ENCODE measurements around the gene SFT2D2.

The SFT2D2 gene

GRCh38 chr1:168291222-168291837 is 65.5 kb downstream of the SFT2D2 start:
- peak overlapping the region; percentile 51 for H3K4me2 ChIP-seq (ENCODE audit: low read depth, low read length)
- no peak overlapping the region for H3K27ac ChIP-seq (ENCODE audit: low read length)
- H3K4me1 ChIP-seq (ENCODE audit: low read length) = peaks cover 27% of the 10 kb centered on the region
- no peaks in the 10 kb centered on the region for H3K79me2 ChIP-seq (ENCODE audit: low read length)
- no peak overlapping the region for H3K9ac ChIP-seq (ENCODE audit: low read length)
- H3F3A ChIP-seq (ENCODE audit: insufficient read depth, low read length) = peaks cover 12% of the 10 kb centered on the region
- no peaks in the 10 kb centered on the region for H3K36me3 ChIP-seq (replicated peaks; ENCODE audit: insufficient read depth, low read length)
- H3K4me3 ChIP-seq (ENCODE audit: low read length) = no peak overlapping the region
- no peaks in the 10 kb centered on the region for H3K9me3 ChIP-seq (replicated peaks; ENCODE audit: insufficient read depth, low read length)
- H3K9me2 ChIP-seq (replicated peaks; ENCODE audit: insufficient read depth, low read length) = no peaks in the 10 kb centered on the region
- H2AFZ ChIP-seq (ENCODE audit: low read length) = no peak overlapping the region
- H4K20me1 ChIP-seq (ENCODE audit: insufficient read depth, low read length) = no peaks in the 10 kb centered on the region
- peaks cover 19% of the 10 kb centered on the region for H3K27me3 ChIP-seq (replicated peaks; ENCODE audit: insufficient read depth, low read length)
- DNase-seq = peak; percentile 81
- TF ChIP-seq CTCF (IDR thresholded peaks at IDR 0.05; ENCODE audit: low read length) (no peak), EZH2 (optimal IDR thresholded peaks at IDR 0.05; ENCODE audit: low read depth, low read length) (no peak), EZH2phosphoT487 (IDR thresholded peaks at IDR 0.05; ENCODE audit: low read length) (peak; percentile 96)

- Histone ChIP-seq H3K27me3 (replicated peaks; ENCODE audit: insufficient read depth, low read length) (peaks cover 19% of the 10 kb centered on the region), H3F3A (ENCODE audit: insufficient read depth, low read length) (peaks cover 8% of the 10 kb centered on the region; the same call in 1 of the 2 replicates), H3K27ac (ENCODE audit: low read length) (no peak overlapping the region), H3K4me3 (ENCODE audit: low read length) (no peak overlapping the region), H3K9me2 (replicated peaks; ENCODE audit: insufficient read depth, low read length) (no peaks in the 10 kb centered on the region), H3K79me2 (ENCODE audit: low read length) (no peaks in the 10 kb centered on the region), H2AFZ (ENCODE audit: low read length) (no peak overlapping the region), H3K9ac (ENCODE audit: low read length) (no peak overlapping the region), H3K9me3 (replicated peaks; ENCODE audit: insufficient read depth, low read length) (no peaks in the 10 kb centered on the region), H3K36me3 (replicated peaks; ENCODE audit: insufficient read depth, low read length) (no peaks in the 10 kb centered on the region), H3K4me2 (ENCODE audit: low read depth, low read length) (no peak overlapping the region), H4K20me1 (ENCODE audit: insufficient read depth, low read length) (no peaks in the 10 kb centered on the region), H3K4me1 (ENCODE audit: low read length) (peaks cover 14% of the 10 kb centered on the region)
- DNase-seq = no peak
- TF ChIP-seq EZH2 (optimal IDR thresholded peaks at IDR 0.05; ENCODE audit: low read depth, low read length) (no peak), CTCF (IDR thresholded peaks at IDR 0.05; ENCODE audit: low read length) (no peak), EZH2phosphoT487 (IDR thresholded peaks at IDR 0.05; ENCODE audit: low read length) (no peak)
Measured at GRCh38 chr1:168293356-168293755, 67.6 kb downstream of the SFT2D2 start.

- peaks cover 12% of the 10 kb centered on the region; the same call in 1 of the 2 replicates for H3K27me3 ChIP-seq (replicated peaks; ENCODE audit: insufficient read depth, low read length)
- no peak overlapping the region for H3K4me2 ChIP-seq (ENCODE audit: low read depth, low read length)
- no peaks in the 10 kb centered on the region for H4K20me1 ChIP-seq (ENCODE audit: insufficient read depth, low read length)
- no peaks in the 10 kb centered on the region for H3K9me3 ChIP-seq (replicated peaks; ENCODE audit: insufficient read depth, low read length)
- no peak overlapping the region for H2AFZ ChIP-seq (ENCODE audit: low read length)
- no peaks in the 10 kb centered on the region for H3K79me2 ChIP-seq (ENCODE audit: low read length)
- no peaks in the 10 kb centered on the region for H3K36me3 ChIP-seq (replicated peaks; ENCODE audit: insufficient read depth, low read length)
- TF ChIP-seq EZH2phosphoT487 (IDR thresholded peaks at IDR 0.05; ENCODE audit: low read length) = no peak
- TF ChIP-seq CTCF (IDR thresholded peaks at IDR 0.05; ENCODE audit: low read length) = no peak
- no peak for TF ChIP-seq EZH2 (optimal IDR thresholded peaks at IDR 0.05; ENCODE audit: low read depth, low read length)
- DNase-seq = no peak
- H3K4me1 ChIP-seq (ENCODE audit: low read length) = peaks cover 14% of the 10 kb centered on the region
- H3K27ac ChIP-seq (ENCODE audit: low read length) = no peak overlapping the region
- no peaks in the 10 kb centered on the region for H3K9me2 ChIP-seq (replicated peaks; ENCODE audit: insufficient read depth, low read length)
- H3K4me3 ChIP-seq (ENCODE audit: low read length) = no peak overlapping the region
- peaks cover 8% of the 10 kb centered on the region; the same call in 1 of the 2 replicates for H3F3A ChIP-seq (ENCODE audit: insufficient read depth, low read length)
- H3K9ac ChIP-seq (ENCODE audit: low read length) = no peak overlapping the region
Measured at GRCh38 chr1:168295411-168296114, 69.8 kb downstream of the SFT2D2 start.
